ENCODE measurements around the gene ZNF566.
A peak's percentile ranks its signal among the peaks of the same experiment; 100 is the strongest.

The ZNF566 gene

DNA sequence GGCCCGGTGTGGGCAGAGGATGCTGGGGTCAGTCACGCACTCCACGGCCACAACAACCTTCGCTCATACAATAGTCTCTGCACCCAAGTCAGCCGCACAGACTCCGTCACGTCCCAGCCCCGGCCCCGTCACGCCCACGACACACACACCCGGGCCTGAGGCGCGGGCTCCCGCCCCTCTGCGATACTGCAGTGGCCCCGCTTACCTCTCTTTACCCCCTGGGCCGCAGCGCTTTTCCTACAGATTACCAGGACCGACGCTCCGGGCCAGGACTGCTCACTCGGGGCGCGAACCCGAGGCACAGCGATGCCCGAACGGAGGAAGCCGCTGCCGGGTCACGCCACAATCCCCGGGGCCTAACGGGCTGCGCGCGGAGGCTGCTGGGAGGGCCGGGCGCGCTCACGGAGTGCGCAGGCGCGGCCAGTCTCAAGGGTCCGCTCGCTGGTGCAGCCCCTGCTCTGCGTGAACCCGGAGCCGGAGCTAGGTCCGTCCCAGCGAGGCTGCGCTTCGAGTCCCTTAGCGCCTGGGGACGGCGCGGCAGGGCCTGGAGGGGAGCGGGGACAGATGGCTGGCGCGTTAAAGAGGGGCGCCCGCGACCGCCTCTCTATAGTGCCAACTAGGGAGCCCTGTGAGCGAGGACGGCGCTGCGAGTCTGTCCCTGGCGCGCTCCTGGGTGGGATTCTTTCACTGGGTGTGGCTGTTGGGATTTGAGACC, 70.9 kb downstream of the ZNF566 start, which contains the start of gene ZFP82 (continued):
- no peak for TF ChIP-seq ZNF239 (tag by site-specific recombination; IDR thresholded peaks at IDR 0.05)
- peak; percentile 72 for TF ChIP-seq ZNF121 (tag by site-specific recombination; IDR thresholded peaks at IDR 0.05)
- no peak for TF ChIP-seq ZNF155 (tag by site-specific recombination; IDR thresholded peaks at IDR 0.05)
- TF ChIP-seq MZF1 (tag by site-specific recombination; IDR thresholded peaks at IDR 0.05; ENCODE audit: borderline replicate concordance) = no peak; the same call in 1 of the 2 replicates
- TF ChIP-seq ZNF394 (tag by site-specific recombination; IDR thresholded peaks at IDR 0.05; ENCODE audit: borderline replicate concordance) = peak; percentile 55; the same call in 1 of the 2 replicates
- TF ChIP-seq ZBTB17 (tag by site-specific recombination; IDR thresholded peaks at IDR 0.05) = peak; percentile 96
- TF ChIP-seq ZNF561 (tag by site-specific recombination; IDR thresholded peaks at IDR 0.05; ENCODE audit: borderline replicate concordance) = peak; percentile 85; the same call in 1 of the 2 replicates
- TF ChIP-seq, protein P1, sequence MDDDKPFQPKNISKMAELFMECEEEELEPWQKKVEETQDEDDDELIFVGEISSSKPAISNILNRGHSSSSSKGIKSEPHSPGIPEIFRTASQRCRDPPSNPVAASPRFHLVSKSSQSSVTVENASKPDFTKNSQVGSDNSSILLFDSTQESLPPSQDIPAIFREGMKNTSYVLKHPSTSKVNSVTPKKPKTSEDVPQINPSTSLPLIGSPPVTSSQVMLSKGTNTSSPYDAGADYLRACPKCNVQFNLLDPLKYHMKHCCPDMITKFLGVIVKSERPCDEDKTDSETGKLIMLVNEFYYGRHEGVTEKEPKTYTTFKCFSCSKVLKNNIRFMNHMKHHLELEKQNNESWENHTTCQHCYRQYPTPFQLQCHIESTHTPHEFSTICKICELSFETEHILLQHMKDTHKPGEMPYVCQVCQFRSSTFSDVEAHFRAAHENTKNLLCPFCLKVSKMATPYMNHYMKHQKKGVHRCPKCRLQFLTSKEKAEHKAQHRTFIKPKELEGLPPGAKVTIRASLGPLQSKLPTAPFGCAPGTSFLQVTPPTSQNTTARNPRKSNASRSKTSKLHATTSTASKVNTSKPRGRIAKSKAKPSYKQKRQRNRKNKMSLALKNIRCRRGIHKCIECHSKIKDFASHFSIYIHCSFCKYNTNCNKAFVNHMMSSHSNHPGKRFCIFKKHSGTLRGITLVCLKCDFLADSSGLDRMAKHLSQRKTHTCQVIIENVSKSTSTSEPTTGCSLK (tag by site-specific recombination; IDR thresholded peaks at IDR 0.05) = no peak
- TF ChIP-seq, protein P2, sequence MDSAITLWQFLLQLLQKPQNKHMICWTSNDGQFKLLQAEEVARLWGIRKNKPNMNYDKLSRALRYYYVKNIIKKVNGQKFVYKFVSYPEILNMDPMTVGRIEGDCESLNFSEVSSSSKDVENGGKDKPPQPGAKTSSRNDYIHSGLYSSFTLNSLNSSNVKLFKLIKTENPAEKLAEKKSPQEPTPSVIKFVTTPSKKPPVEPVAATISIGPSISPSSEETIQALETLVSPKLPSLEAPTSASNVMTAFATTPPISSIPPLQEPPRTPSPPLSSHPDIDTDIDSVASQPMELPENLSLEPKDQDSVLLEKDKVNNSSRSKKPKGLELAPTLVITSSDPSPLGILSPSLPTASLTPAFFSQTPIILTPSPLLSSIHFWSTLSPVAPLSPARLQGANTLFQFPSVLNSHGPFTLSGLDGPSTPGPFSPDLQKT (IDR thresholded peaks at IDR 0.05; ENCODE audit: borderline replicate concordance, low read depth, low read length) = no peak
- TF ChIP-seq, protein P3, sequence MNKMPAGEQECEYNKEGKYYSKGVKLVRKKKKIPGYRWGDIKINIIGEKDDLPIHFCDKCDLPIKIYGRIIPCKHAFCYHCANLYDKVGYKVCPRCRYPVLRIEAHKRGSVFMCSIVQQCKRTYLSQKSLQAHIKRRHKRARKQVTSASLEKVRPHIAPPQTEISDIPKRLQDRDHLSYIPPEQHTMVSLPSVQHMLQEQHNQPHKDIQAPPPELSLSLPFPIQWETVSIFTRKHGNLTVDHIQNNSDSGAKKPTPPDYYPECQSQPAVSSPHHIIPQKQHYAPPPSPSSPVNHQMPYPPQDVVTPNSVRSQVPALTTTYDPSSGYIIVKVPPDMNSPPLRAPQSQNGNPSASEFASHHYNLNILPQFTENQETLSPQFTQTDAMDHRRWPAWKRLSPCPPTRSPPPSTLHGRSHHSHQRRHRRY (tag by site-specific recombination; IDR thresholded peaks at IDR 0.05) = peak; percentile 71
- TF ChIP-seq ZBTB44 (tag by site-specific recombination; IDR thresholded peaks at IDR 0.05) = no peak
- peak; percentile 88 for TF ChIP-seq ZBTB21 (tag by site-specific recombination; IDR thresholded peaks at IDR 0.05)
- no peak for TF ChIP-seq TRIM28 (IDR thresholded peaks at IDR 0.05; ENCODE audit: borderline replicate concordance, low read length)
- TF ChIP-seq ZBTB8A (tag by site-specific recombination; IDR thresholded peaks at IDR 0.05) = peak; percentile 88
- peak; percentile 97 for TF ChIP-seq ZNF2 (tag by site-specific recombination; IDR thresholded peaks at IDR 0.05)
- no peak for TF ChIP-seq ZNF26 (tag by site-specific recombination; IDR thresholded peaks at IDR 0.05)
- TF ChIP-seq SALL2 (tag by site-specific recombination; IDR thresholded peaks at IDR 0.05; ENCODE audit: borderline replicate concordance) = no peak
- no peak for TF ChIP-seq ZNF830 (tag by site-specific recombination; IDR thresholded peaks at IDR 0.05; ENCODE audit: low read depth)
- peak; percentile 91 for TF ChIP-seq OVOL3 (tag by site-specific recombination; IDR thresholded peaks at IDR 0.05)
- TF ChIP-seq, protein P4, sequence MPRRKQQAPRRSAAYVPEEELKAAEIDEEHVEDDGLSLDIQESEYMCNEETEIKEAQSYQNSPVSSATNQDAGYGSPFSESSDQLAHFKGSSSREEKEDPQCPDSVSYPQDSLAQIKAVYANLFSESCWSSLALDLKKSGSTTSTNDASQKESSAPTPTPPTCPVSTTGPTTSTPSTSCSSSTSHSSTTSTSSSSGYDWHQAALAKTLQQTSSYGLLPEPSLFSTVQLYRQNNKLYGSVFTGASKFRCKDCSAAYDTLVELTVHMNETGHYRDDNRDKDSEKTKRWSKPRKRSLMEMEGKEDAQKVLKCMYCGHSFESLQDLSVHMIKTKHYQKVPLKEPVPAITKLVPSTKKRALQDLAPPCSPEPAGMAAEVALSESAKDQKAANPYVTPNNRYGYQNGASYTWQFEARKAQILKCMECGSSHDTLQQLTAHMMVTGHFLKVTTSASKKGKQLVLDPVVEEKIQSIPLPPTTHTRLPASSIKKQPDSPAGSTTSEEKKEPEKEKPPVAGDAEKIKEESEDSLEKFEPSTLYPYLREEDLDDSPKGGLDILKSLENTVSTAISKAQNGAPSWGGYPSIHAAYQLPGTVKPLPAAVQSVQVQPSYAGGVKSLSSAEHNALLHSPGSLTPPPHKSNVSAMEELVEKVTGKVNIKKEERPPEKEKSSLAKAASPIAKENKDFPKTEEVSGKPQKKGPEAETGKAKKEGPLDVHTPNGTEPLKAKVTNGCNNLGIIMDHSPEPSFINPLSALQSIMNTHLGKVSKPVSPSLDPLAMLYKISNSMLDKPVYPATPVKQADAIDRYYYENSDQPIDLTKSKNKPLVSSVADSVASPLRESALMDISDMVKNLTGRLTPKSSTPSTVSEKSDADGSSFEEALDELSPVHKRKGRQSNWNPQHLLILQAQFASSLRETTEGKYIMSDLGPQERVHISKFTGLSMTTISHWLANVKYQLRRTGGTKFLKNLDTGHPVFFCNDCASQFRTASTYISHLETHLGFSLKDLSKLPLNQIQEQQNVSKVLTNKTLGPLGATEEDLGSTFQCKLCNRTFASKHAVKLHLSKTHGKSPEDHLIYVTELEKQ (tag by site-specific recombination; IDR thresholded peaks at IDR 0.05; ENCODE audit: borderline replicate concordance) = no peak
- TF ChIP-seq ZNF18 (tag by site-specific recombination; IDR thresholded peaks at IDR 0.05) = no peak; the same call in 1 of the 2 replicates
- peak; percentile 26; the same call in 1 of the 2 replicates for TF ChIP-seq RBAK (tag by site-specific recombination; IDR thresholded peaks at IDR 0.05)
- TF ChIP-seq SCRT2 (tag by site-specific recombination; IDR thresholded peaks at IDR 0.05) = 0 out of 2 replicates have a peak, but pooled peaks have one; percentile 64
- TF ChIP-seq SETDB1 (IDR thresholded peaks at IDR 0.05; ENCODE audit: insufficient read length, low read length) = no peak
- TF ChIP-seq GLIS1 (tag by site-specific recombination; IDR thresholded peaks at IDR 0.05) = peak; percentile 55
- TF ChIP-seq ZNF132 (tag by site-specific recombination; IDR thresholded peaks at IDR 0.05; ENCODE audit: borderline replicate concordance) = no peak
